HG02943 (cell line): ENCODE data around the gene GFER.
A peak's percentile ranks its signal among the peaks of the same experiment; 100 is the strongest.
"Not testable (repeated sequence)": the region's sequence is repeated elsewhere in the genome, so short reads cannot be mapped to it uniquely, and the experiment has no call there.

ENCODE experiments used
- ATAC-seq: cut with Tn5 transposase; IDR thresholded peaks from one replicate; pipeline ENCODE4 v1.9.1; 2021; ENCODE audit warnings: mild to moderate bottlenecking, low read depth, moderate library complexity; ENCODE audit not compliant: unreplicated experiment

The GFER gene

GRCh38 chr16:1953734-1954133, 30.3 kb upstream of the GFER start:
- ATAC-seq, result no peak

- not testable (repeated sequence) for ATAC-seq
Measured at GRCh38 chr16:1957434-1958142, 26.4 kb upstream of the GFER start.

- not testable (repeated sequence) for ATAC-seq
Measured at GRCh38 chr16:1958143-1958491, 25.9 kb upstream of the GFER start.

GRCh38 chr16:1958715-1959268, 25.2 kb upstream of the GFER start:
- ATAC-seq, result no peak

GRCh38 chr16:1959269-1960039, 24.5 kb upstream of the GFER start, which contains the start of gene NDUFB10:
NDUFB10 (plus strand) TSS chr16:1959538; CDS start chr16:1959625, 87 bp downstream.
- peak; percentile 70 for ATAC-seq

GRCh38 chr16:1960665-1961630, 23.0 kb upstream of the GFER start:
- ATAC-seq, result no peak

- ATAC-seq, result no peak
Measured at GRCh38 chr16:1961651-1962067, 22.3 kb upstream of the GFER start.

- not testable (repeated sequence) for ATAC-seq
Measured at GRCh38 chr16:1962161-1963153, 21.5 kb upstream of the GFER start.

- peak; percentile 3 for ATAC-seq
Measured at GRCh38 chr16:1963806-1964505, 20.0 kb upstream of the GFER start.

- peak; percentile 72 for ATAC-seq
Measured at GRCh38 chr16:1964506-1965395, 19.2 kb upstream of the GFER start, which contains the start of gene RPS2. RPS2 (minus strand) TSS chr16:1964826; CDS start chr16:1964625, 201 bp downstream.

- no peak for ATAC-seq
Measured at GRCh38 chr16:1965396-1966001, 18.5 kb upstream of the GFER start.

GRCh38 chr16:1966460-1966859, 17.5 kb upstream of the GFER start, which contains the start of gene RNF151:
RNF151 (plus strand) TSS chr16:1966856; CDS start chr16:1966882, 26 bp downstream.
- no peak for ATAC-seq

GRCh38 chr16:1968146-1968953, 15.6 kb upstream of the GFER start:
- no peak for ATAC-seq

GRCh38 chr16:1971796-1972489, 12.1 kb upstream of the GFER start, which contains the start of gene TBL3:
TBL3 (plus strand) TSS chr16:1972053; CDS start chr16:1972165, 112 bp downstream.
- ATAC-seq, result peak; percentile 81

GRCh38 chr16:1972490-1972877, 11.5 kb upstream of the GFER start:
- ATAC-seq, result no peak
